ENCODE data around the gene FKBP11.

Gene FKBP11

DNA sequence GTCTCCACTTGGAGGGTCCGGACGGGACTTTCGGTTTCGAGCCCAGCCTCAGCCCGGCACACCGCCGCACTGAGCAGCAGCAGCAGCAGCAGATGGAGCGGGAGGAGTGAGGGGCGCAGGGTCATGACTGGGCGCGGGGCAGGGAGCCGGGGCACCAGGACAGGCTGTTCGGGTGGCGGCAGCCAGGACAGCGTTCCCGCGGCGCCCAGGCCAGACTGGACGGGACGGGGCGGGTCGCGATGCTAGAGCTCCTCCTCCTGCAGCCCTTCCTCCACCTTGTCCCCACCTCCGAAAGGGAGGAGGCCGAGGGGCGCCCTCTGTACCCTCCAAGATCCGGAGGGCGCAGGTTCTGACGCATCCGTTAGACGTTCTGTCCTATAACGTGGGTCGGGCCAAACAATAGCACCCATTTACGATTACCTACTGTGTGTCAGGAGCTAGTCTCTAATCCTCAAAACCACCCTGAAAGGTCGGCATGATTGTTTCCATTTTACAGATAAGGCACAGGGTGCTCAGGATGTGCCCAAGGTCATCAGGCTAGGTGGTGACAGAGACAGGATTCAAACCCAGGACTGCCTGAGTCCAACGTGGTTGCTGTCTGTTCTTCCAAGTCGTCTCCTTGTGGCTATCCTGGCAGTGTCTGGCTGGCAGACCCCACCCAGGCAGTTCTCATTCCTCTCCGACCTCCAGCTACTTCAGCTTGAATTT, at the start of gene FKBP11:
Gene FKBP11, minus strand, starts transcription at position 189 of the 708 bp plus-strand sequence. Its CDS starts 64 bp downstream, at position 125.
- peak; percentile 77 for DNase-seq

DNA sequence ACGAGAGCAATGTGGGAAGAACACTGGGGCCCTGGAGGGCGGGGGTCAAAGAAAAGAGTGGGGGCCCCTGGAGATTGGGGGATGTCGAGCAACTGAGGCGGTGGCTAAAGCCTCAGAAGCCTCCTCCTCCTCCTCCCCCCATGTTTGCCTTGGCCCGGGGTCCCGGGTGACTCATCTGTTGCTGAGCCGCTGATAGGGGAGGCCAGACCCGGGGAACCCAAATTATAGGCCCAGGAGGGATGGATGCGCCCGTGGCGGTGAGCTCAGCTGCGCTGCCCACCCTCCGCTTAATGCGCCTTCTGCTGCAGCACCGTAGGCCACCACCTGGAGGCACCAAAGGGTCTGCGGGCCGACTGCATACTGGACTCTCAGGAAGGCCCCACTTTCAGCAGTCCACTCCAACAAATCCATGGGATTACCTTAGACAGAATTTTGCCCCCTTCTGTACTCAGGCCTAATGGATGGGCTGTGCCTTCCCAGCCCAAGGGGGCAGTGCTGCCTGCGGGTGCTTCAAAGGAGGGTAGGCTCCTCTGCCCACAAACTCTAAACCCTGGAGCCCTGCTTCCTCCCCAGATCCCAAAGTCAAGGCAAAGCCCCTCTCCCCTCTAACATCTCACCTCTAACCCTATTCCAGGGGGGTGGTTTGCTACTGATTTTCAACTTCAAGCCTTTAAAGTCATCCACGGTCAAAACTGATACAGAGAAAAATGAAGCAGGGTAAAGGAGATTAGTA, 48.8 kb upstream of the FKBP11 start:
- peak; percentile 15 for DNase-seq

DNA sequence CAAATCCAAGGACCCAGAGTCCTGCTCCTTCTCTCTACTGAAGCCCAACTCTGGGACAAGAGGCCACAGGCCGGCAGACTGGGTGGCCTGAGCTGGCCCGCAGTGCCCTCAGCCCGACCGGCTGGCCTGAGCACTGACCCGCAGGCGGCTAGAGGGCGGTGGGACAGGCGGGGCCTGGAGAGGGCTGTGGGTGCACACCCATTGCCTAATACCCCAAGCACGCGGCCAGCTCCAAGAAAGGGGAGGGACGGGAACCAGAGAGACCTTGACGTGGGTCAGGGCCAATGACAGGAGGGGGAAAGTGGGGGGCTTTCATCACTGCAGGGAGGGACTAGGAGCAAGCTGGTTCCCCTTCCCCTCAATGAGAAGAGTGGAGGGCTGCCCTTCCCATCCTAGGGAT, 48.2 kb upstream of the FKBP11 start:
- DNase-seq: no peak

DNA sequence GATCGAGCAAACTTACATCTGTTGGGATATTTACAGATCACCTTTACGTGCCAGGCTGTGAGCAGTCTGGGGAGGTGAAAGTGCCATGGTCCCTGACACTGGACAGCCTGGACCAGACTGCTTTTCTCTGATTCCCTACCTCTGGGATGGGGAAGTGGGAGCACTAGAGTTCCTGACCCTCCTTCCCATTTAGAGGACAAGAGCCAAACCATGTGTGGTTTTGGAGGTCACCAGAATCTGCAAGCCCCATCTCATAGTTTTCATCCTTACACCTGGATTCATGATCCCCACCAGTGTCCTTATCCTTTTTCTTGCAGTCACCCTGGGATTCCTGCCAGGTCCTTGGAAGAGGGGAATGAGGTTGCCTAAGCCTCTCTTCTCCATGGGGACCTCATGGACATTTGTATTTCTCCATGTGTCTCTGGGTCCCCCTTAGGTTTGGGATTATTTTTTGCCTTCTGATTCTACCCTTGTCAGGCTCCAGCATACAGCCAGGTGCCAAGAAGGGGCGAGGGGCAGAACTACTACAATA, 47.7 kb upstream of the FKBP11 start:
- no peak for DNase-seq

DNA sequence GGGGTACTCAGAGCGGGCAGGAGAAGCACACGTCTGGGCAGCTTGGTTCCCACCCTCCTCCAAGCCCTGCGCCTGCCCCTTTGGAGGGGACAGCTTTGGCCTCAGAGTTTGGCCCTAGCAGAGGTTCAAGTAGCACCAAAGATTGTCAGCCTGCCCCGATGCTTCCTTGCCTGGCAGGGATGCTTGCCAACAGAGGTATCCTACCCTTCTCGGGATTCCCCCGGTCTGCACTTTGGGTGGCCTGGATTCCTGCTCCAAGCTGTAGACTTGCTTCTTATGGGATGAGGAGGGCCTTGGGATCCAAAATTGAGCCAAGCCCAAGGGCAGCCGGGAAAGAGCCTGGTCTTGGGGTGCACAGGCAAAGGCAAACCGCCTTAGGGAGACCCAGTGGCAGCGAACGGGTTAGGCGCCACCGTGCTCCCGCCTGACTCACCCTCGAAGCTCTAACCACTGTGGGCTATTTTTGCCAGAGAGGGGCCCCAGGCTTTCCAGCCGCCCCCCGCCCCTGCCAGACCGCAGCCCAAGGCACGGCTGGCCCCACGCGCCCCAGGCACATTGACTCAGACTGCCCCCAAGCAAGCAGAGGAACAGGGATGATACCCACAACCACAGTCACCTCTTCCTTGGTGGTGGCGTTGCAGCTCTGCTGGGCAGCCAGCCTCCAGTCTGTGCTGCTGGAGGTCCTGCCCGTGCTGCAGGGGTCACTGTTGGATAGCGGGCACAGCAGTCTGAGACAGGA, 47.1 kb upstream of the FKBP11 start:
- peak; percentile 26 for DNase-seq

DNA sequence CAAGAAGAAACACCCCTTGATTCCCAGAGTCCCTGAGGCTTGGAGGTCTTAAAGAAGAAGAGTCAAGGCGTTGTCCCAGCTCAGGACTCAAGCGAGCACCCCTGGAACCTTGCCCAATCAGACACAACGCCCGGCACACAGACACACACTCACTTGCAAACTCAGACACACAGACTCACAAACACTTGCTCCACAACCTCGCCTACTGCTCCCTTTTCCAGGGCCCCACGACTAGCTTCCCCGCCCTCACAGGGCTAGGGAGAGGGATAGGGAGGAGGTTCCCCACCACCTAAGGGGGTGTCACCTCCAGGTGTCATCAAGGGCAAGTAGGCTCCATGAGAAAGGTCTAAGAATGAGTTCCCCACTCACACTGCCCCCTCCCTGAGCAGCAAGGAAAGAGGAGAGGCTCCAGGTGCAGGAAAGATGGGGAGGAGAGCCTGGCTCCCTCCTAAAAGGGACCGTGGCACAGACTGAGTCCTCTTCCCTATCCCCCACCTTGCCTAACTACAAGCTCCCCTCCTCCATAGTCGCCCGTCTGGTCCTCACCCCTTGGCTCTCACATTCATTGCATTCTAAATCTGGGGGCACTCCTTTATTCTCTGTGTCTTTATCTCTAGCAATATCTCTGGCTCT, 45.5 kb upstream of the FKBP11 start:
- DNase-seq: no peak

DNA sequence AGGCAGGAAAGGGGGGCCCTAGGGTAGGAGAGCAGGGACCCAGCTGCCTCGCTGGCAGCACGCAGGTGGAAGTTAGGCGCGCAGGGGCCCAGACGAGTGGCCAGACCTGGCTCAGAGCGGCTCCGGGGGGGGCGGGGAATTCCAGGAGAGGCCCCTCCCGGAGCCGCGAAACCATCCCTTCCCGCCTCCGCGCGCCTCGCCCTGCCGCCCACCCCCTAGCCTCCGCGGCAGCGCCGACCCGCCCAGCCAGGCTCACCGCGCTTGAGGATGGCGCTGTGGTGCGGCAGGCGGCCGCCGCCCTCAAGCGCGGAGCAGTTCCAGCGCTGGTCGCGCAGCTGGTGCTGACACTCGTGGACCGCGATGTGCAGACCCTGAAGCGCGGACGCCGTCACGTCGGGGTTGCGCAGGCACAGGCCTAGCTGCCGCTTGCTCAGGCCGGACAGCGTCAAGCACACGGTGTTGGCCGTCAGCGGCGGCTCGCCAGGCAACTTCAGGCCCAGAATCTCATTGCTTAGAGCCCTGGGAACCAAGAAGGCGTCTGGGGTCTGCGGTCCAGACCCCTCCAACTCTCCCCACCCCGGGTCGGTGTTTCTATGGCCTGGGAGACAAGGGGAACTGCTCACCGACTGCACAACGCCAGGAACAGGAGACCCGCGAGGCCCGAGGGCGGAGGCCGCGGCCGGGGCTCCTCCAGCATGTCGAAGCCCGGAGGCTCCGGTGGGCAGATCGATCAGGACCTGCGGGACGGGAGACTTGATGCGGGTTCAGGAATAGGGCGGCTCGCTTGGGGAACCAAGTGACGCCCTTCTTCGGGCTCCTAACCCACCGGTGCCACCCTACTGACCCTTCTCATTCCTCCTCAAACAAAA, 44.8 kb upstream of the FKBP11 start:
- DNase-seq: peak; percentile 44

DNA sequence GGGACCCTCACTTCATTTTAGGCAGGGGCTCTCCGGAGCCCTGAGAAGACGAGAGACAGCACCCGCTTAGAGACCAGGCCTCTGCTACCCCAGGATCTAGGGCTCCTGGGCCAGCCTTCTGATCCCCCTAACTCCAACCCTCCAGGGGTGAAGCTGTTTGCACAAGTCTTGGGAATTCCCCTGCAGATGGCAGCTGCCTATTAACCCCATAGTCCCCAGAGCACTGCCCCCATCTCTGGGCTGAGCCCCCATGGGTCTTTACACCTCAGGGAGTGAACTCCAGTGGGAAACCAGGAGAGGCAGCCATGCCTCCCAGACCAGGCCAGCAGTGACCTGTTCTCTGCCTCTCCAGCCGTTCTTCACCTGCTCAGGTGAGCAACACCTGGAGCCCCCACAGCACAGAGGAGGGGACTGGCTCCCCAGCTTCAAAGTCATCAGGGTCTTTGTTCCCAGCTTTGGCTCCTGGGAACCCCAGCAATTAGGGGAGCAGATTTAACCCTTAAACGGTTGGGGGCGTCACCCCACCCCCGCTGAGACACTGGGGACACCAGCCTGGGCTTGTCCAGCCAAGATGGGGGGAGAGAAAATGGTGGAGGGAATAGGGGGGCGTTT, 44.0 kb upstream of the FKBP11 start:
- no peak for DNase-seq

DNA sequence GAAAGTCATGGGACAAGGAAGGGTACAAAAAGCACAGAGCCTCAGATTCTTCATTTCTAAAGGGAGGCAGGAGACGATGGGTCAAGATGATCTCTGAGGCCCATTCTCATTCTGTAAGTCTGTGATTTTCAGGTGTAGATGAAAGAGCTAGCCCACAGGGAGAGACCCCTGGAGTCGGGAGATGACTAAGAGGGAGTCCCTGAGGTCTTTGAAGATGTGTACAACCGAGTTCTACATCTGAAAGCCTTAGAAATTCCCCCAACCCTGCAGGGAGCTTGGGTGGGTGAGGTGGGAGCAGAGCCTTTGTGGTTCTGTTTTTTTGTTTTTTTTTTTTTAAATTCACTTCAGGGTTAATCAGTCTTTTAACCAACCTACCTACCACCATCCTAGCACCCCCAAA, 43.2 kb upstream of the FKBP11 start:
- no peak for DNase-seq

DNA sequence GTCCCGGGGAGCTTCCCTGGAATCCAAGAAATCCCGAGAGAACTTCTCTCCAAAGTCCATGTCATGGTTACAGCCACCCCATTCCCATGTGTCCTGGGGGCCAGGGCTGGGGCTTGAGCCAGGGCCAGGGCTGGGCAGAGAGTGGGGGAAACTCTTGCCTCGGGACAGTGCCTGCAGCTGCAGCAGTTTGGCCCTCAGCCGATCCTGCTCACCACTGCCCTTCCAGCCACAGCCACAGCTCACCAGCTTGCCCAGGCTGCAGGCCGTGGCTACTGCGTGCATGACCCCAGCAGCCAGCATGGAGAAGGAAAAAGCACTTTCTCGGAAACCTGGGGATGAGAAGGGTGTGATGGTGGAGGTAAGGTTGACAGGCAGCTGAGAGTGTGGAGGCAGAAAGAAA, 42.7 kb upstream of the FKBP11 start:
- no peak for DNase-seq

DNA sequence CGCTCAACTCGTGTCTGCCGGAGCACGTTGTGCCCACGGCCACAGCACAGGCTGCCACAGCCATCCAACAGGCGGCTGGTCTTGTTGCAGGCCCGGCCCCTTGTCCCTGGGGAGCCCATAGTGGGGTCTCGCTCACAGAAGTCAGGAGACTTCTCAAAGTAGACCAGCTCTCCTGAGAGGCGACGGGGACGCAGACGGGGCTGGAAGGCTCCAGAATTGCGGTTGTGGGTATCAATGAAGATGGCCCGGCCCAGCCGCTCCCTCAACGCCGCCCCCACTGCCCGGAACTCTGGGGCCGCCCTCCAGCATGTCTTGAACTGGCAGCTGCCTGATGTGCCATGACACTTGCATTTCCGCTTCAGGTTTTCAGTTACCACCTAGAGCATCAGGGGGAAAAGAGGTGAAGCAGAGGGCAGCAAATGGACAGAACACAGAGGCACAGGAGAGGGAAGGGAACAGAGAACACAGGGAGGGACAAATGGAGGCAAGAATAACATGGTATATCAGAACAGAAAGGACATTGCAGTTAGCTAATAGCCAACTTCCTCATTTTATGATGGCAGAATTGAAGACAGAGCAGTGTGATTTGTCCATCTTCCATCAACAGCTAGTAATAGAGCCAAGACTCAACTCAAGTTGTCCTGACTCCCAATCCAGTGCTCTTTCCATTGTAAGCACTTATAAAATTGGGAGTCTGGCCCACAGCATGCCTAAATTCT, 41.0 kb upstream of the FKBP11 start:
- no peak for DNase-seq

DNA sequence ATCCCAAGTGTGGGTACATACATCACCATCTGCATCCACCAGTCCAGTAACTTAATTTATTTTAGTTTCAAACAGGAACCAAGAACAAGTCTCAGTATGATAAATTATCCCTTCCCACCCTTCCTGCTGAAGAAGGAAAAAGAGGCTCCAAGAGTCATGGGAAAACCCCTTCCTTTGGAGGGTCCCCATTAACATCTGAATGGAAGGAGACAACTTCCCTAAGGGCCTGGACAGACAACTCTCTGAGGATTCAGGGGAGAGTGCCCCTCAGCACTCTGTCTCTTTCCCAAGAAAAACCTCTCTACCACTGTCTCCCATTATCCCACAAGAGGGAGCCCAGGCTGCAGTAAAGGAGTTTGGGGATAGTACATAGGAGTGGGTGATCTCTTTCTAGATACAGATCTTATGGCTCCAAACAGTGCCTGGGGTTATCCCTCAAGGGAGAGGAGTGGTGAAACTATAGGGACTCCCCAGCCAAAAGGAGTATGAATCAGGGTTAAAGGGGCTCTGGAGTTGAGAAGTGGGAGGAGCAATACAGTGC, 40.1 kb upstream of the FKBP11 start:
- DNase-seq: no peak

DNA sequence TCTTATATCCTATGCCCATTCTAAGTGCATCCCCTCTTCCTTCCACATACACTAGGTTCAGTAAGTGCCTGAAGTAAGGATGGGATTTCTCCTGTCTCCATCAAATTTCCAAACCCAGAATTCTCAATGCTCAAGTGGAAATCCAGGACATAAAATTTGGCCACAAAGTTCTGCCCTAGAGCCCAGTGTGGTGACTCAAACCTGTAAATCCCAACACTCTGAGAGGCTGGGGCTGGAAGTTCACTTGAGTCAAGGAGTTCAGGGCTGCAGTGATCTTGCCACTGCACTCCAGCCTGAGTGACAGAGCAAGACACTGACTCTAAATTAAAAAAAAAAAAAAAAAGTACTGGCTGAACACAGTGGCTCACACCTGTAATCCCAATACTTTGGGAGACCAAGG, 36.5 kb upstream of the FKBP11 start:
- no peak for DNase-seq

DNA sequence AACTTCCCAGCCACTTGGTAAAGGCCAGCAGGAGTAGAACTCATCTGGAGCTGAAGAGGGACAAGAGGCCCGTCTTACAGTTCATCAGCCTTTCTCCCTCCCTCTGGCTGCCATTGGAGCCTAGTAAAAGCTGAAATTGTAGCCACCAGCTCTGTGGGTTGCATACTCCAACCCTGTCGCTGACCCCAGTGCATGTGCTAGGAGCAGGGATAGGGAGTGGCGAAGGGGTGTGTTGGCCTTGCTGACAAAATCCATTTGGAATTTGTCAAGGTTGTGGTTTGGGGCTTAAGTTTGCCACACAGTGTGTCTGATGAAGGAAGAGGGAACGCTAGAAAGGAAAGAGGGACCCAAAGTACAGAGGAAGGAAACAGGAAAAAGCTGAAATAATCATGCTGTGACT, 36.0 kb upstream of the FKBP11 start:
- DNase-seq: no peak

DNA sequence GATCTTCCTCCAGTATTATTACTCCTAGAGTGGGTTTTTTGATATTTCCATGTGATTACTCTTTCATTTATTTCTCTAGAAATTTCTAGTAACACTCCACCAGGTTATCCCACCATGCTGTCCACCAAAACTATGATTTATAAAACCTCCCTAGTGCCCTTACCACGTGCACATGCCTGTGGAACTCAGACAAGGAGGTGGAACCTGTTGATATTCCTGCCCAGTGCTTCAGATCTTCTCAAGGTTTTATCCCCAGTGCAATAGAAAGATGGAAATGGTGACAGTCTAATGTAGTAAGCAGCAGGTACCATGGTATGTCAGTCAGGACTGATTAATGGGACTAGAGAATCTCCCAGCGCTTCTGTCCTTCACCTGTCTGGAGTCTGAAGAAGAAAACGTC, 35.5 kb upstream of the FKBP11 start:
- no peak for DNase-seq

DNA sequence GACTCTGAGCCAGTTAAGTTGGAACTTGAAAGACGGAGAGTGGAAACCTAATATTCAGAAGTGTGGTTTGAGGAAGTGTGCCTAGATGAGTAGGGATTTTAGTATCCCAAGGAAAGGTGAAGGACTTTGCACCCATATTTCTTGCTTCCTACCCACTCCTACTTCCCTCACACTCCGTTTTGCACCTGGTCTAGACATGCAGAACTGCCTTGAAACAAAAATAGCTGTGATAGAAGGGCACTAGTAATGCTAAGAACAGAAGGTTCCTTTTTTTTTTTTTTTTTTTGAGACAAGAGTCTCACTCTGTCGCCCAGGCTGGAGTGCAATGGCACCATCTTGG, 32.7 kb upstream of the FKBP11 start:
- no peak for DNase-seq

DNA sequence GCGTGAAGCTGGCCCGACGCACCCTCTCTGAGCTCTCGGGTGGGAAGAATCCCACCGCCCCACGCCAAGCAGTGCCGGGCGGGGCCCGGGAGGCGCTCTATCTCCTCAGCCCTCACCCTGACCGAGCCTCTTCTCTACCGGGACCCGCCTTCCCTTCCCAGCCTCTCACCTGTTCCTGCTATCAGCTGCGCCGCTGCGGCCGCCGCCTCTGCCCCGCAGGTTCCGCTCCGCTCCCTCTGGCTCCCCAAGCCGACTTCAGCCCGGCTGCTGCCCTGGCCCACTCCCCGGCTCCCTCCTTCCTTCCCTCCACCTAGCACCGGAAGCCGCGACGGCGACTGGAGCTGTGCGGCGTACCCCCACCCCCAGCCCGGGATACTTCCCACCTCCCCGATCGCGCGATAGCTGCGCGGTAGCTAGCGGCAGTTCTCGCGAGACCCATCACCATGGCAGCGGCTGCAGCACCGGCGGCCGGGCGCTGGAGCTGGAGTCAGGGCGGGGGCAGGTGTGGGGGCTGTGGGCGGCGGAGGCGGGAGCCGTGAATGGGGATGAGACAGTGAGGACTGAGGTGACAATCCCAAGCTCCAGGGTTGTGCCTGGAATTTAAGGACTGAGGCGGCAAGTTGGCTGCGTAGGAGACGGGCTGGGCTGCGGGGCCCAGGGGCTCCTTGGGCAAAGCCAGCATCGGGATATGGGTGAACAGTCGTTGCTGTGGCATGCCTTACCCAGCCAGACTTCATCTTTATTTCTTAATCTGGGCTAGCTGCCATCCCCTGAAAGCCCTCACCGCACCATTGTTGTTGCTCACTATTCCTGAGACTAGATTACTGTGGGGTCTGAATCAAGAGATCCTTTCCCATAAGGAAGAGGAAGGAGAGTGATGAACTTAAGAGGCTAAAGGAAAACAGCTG, 32.1 kb upstream of the FKBP11 start, which contains the start of gene ARF3:
Gene ARF3, minus strand, starts transcription at position 347 of the 908 bp plus-strand sequence. CDS start 16,392 bp downstream, outside the sequence.
- DNase-seq: peak; percentile 87

DNA sequence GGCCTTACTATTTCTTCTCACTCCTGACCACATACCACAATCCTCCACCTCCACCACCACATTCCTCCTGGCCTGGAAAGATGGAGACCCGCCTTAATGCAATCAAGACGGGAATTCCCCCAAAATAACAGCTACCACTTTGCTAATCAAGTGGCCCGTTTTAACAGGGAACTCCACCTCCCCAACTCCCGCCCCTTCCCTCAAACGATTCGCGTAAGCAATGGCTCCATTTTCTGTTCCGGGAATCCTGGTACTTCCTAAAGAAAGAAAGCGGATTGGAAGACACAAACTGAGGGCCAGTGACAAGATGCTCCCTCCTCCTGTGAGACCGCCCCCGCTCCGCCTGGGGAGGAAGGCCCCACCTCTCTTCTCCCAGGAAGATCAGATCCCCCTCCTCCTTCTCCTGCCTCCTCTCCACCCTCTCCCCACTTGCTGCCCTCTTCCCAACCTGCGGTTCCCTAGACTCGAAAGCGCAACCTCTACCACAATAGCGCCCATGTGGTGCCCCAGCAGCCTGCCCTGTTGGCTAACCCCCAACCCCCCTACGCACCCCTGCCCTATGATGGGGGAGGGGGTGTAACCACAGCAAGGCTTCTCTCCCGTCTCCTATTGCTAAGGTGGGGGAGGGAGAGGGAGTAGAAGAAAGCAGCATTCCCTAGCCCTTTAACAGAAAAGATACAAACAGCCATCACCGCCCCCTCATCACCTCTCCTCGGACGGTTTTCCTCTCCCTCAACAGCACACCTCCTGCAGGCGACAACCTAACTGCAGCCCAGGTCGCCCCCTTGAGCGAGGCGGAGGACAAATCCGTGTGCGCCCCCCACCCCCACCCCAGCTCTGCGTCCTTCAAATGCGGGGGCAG, 31.2 kb upstream of the FKBP11 start:
- no peak for DNase-seq

Measured in stimulated activated naive CD4-positive, alpha-beta T cell treated with Interleukin-2 at 50 U/mL for 16 hours (primary cell).